ENCODE data around the gene CFAP299.
"Not testable (repeated sequence)": the region's sequence is repeated elsewhere in the genome, so short reads cannot be mapped to it uniquely, and the experiment has no call there.

DNA sequence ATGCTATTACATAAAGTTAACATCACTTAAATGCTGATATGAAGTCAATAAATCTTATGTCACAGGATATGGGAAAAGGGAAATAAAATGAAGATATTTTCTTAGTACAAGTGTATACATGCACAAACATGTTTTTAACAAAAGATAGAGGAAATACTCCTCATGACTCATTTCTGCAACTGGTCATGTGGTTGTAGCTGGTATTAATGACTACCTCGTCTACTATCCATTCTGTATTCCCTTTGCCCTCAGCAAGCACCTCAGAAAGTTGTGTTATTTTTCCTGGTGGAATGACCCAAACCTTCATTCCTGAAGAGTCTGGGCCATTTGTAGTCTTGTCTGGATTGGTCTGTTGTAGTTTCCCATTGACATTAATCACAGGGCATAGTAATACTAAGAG lies 458.1 kb downstream of the CFAP299 start:
- not testable (repeated sequence) for TF ChIP-seq SOX6 (IDR thresholded peaks at IDR 0.05); SOX6 (CRISPR knock-in tag; IDR thresholded peaks at IDR 0.05); ZFYVE20 (CRISPR knock-in tag; IDR thresholded peaks at IDR 0.05; ENCODE audit: borderline replicate concordance, low read depth); POLR2A (IDR thresholded peaks at IDR 0.05; ENCODE audit: insufficient read depth in 1 of 2, low read depth in 2 of 2, low read length in 2 of 2); HNRNPL (IDR thresholded peaks at IDR 0.05; ENCODE audit: low read depth, low read length); MAX (IDR thresholded peaks at IDR 0.05); JUND (CRISPR knock-in tag; IDR thresholded peaks at IDR 0.05)

All from HepG2 (cell line).